ENCODE data around the gene CCDC183. TPM values are rescaled to one million over a fixed set of nuclear protein-coding genes. Genes with fewer than 3 reads are reported as not detected.

Gene CCDC183
- total RNA-seq, 4 donors from 2014 or later: 0.51 to 2.4 (median 1.5) TPM

GRCh38 chr9:136806631-136807201 lies 10.6 kb downstream of the CCDC183 start:
- no peak for TF ChIP-seq CTCF (IDR thresholded peaks at IDR 0.05; ENCODE audit: low read depth)

- no peak for TF ChIP-seq CTCF (IDR thresholded peaks at IDR 0.05; ENCODE audit: low read depth)
These were observed 11.3 kb downstream of the CCDC183 start, which contains the start of gene RABL6 for GRCh38 chr9:136807281-136808074. RABL6 (plus strand) TSS chr9:136807948; CDS start chr9:136808197, 249 bp downstream.

DNA sequence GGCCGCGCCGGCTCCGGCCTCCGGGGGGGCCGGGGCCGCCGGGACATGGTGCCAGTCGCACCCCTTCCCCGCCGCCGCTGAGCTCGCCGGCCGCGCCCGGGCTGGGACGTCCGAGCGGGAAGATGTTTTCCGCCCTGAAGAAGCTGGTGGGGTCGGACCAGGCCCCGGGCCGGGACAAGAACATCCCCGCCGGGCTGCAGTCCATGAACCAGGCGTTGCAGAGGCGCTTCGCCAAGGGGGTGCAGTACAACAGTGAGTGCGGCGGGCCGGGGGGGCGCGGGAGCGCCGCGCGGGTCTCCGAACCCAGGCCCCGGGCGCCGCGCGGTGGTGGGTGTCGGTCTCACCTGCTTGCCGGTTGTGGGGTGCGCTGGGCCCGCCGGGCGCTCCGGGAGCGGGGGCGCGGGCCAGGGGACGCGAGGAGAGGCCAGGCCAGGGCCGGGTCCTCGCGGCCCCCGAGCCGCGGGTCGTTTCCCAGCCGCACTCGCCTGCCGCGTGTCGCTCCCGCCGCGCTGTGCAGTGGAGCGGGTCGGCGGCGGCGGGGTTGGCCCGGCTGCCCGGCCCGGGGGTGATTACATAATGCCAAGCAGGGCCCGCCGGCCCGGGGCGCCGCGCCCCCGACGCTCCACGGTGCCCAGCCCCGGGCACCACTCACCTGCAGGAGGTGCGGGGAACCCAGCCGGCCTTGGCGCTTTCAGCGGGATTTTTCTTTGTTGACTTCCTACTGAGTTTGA lies 12.1 kb downstream of the CCDC183 start:
- no peak for TF ChIP-seq CTCF (IDR thresholded peaks at IDR 0.05; ENCODE audit: low read depth)

DNA sequence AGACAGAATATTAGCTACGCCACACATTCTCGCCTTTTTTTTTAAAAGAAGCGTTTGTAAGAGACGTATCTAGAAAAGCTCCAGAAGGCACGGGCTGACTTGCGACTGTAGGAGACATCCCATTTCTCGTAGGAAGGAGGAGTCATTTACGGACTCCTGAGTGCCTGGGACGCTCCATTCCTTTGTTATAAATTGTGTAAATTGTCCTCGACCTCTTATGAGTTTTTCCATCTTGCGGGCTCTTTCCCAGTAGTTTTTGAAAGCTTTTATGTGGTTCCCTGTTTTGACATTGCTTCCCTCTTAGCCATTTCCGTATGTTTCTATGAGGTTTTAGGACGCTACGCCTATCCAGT lies 12.6 kb downstream of the CCDC183 start:
- TF ChIP-seq CTCF (IDR thresholded peaks at IDR 0.05; ENCODE audit: low read depth): no peak

DNA sequence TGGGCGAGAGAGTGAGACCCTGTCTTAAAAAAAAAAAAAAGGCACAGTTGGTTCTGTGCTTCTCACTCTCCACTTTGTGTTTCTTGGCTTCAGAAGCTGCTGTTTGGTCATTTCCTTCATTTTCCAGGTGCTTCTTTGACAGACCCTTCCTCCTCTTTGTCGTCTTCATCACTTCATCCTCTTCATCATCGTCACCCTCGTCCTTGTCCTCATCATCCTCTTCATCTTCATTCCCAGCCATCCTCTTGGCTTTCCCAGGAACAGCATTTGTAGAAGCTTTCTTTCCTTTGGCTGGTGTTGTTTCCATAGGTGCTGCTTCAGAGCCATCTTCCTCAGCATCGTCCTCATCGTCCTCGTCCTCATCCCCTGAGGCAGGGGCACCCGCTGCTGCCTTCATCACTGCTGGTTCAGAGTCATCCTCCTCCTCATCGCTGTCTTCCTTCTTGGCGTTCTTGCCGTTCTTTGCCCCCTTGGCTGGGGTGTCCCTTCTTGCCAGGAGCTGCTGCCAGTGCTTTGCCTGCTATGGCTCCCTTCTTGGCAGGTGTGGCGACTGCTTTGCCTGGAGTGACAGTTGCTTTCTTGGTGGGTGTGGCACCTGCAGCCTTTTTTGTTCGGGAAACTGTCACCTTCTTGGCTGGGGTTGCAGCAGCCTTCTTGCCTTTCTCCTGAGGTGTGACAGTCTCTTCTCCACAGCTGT lies 18.7 kb downstream of the CCDC183 start:
- no peak for TF ChIP-seq CTCF (IDR thresholded peaks at IDR 0.05; ENCODE audit: low read depth)

DNA sequence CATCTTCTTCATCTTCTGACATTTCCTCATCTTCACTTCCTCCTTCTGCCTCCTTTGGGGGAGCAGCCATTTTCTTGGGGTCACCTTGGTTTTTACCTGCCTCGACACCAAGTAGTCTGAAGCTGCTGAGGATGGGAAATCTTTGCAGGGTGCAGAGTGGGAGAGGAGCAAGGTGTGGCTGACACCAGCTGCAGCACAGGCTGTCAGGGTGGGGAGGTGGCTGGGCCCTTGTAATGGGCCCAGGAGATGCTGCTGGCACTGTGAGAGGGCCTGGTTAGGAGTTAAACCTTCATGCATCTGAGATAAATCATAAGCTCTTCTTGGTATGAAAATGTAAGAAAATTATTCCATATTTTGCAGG lies 19.3 kb downstream of the CCDC183 start:
- no peak for TF ChIP-seq CTCF (IDR thresholded peaks at IDR 0.05; ENCODE audit: low read depth)

All from subcutaneous adipose tissue (tissue), 4 donors.